Mesenchymal stem cell (in vitro differentiated cells and primary cell): ENCODE results near the gene UNC5C.

ENCODE experiments used
- DNase-seq: peaks from one replicate; pipeline ENCODE4 v3.0.0-alpha.2; 2013
- H2AFZ ChIP-seq: one replicate; pipeline ENCODE4 v1.6.1; 2013; ENCODE audit warnings: low read depth, mild to moderate bottlenecking, control low read depth, inconsistent platforms, low read length, moderate library complexity
- H2AK5ac ChIP-seq: 2 replicates; pipeline ENCODE4 v1.6.1; 2013; ENCODE audit warnings: low read length, moderate library complexity, mild to moderate bottlenecking, inconsistent platforms; ENCODE audit not compliant: severe bottlenecking
- H2BK120ac ChIP-seq: one replicate; pipeline ENCODE4 v1.6.1; 2013; ENCODE audit warnings: low read depth, mild to moderate bottlenecking, inconsistent platforms, low read length, moderate library complexity
- H2BK12ac ChIP-seq, 2 experiments: one replicate each; pipeline ENCODE4 v1.6.1; 2013; ENCODE audit warnings: inconsistent platforms in 2 of 2, low read length in 2 of 2, mild to moderate bottlenecking in 2 of 2, moderate library complexity in 2 of 2, control low read depth in 1 of 2
- H2BK15ac ChIP-seq: one replicate; pipeline ENCODE4 v1.6.1; 2013; ENCODE audit warnings: mild to moderate bottlenecking, low read depth, inconsistent platforms; ENCODE audit not compliant: poor library complexity, severe bottlenecking
- H2BK5ac ChIP-seq: 2 replicates; pipeline ENCODE4 v1.6.1; 2013; ENCODE audit warnings: low read depth, mild to moderate bottlenecking, low read length, control low read depth, inconsistent platforms; ENCODE audit not compliant: poor library complexity, severe bottlenecking
- H3K14ac ChIP-seq, 2 experiments: one replicate each; pipeline ENCODE4 v1.6.1; 2013; ENCODE audit warnings: inconsistent platforms in 2 of 2, low read length in 2 of 2, control low read depth in 1 of 2, mild to moderate bottlenecking in 1 of 2, moderate library complexity in 1 of 2
- H3K18ac ChIP-seq, 2 experiments: one replicate each; pipeline ENCODE4 v1.6.1; 2013; ENCODE audit warnings: inconsistent platforms in 2 of 2, low read length in 2 of 2, control low read depth in 1 of 2, low read depth in 1 of 2, mild to moderate bottlenecking in 1 of 2
- H3K23ac ChIP-seq, 2 experiments: one replicate each; pipeline ENCODE4 v1.6.1; 2013; ENCODE audit warnings: inconsistent platforms in 2 of 2, low read length in 2 of 2, mild to moderate bottlenecking in 2 of 2, moderate library complexity in 2 of 2, control low read depth in 1 of 2
- H3K27ac ChIP-seq: 2 replicates; pipeline ENCODE4 v1.5.1; 2013; ENCODE audit warnings: mild to moderate bottlenecking, moderate library complexity, low read length, control low read depth, inconsistent platforms; ENCODE audit not compliant: poor library complexity, severe bottlenecking
- H3K27me3 ChIP-seq, 2 experiments: 2 replicates each; pipeline versions ENCODE4 v1.6.1 to v1.7.0; 2013; ENCODE audit warnings: low read length in 2 of 2, mild to moderate bottlenecking in 2 of 2, moderate library complexity in 2 of 2, control low read depth in 1 of 2, inconsistent platforms in 1 of 2; ENCODE audit not compliant: control insufficient read depth in 1 of 2, insufficient read depth in 1 of 2
- H3K36me3 ChIP-seq, 2 experiments: 2 replicates each; pipeline versions ENCODE4 v1.6.1 to v1.7.0; 2013; ENCODE audit warnings: low read length in 2 of 2, control low read depth in 1 of 2, inconsistent platforms in 1 of 2, low read depth in 1 of 2, mild to moderate bottlenecking in 1 of 2; ENCODE audit not compliant: insufficient read depth in 2 of 2, control insufficient read depth in 1 of 2
- H3K4ac ChIP-seq, 2 experiments: one replicate each; pipeline ENCODE4 v1.6.1; 2013; ENCODE audit warnings: inconsistent platforms in 2 of 2, low read length in 2 of 2, mild to moderate bottlenecking in 2 of 2, moderate library complexity in 2 of 2, control low read depth in 1 of 2, low read depth in 1 of 2
- H3K4me1 ChIP-seq: 2 replicates; pipeline ENCODE4 v1.6.1; 2013; ENCODE audit warnings: low read depth, low read length, control low read depth; ENCODE audit not compliant: control insufficient read depth, insufficient read depth
- H3K4me2 ChIP-seq: 2 replicates; pipeline ENCODE4 v1.6.1; 2013; ENCODE audit warnings: low read length, mild to moderate bottlenecking, inconsistent platforms; ENCODE audit not compliant: poor library complexity, severe bottlenecking
- H3K4me3 ChIP-seq, 2 experiments: 2 replicates each; pipeline versions ENCODE4 v1.5.1 to v1.7.0; 2013; ENCODE audit warnings: low read length in 2 of 2, mild to moderate bottlenecking in 2 of 2, control low read depth in 1 of 2, low read depth in 1 of 2; ENCODE audit not compliant: insufficient read depth in 1 of 2
- H3K79me1 ChIP-seq: replicated peaks from 2 replicates; pipeline ENCODE4 v1.6.1; 2013; ENCODE audit warnings: mild to moderate bottlenecking, control low read depth, low read length, inconsistent platforms; ENCODE audit not compliant: poor library complexity, severe bottlenecking
- H3K9ac ChIP-seq: 2 replicates; pipeline ENCODE4 v1.7.0; 2013; ENCODE audit warnings: mild to moderate bottlenecking, low read length, moderate library complexity
- H3K9me3 ChIP-seq: 2 replicates; pipeline ENCODE4 v1.7.0; 2013; ENCODE audit warnings: mild to moderate bottlenecking, low read length; ENCODE audit not compliant: control insufficient read depth
- H4K8ac ChIP-seq: one replicate; pipeline ENCODE4 v1.6.1; 2013; ENCODE audit warnings: inconsistent platforms, mild to moderate bottlenecking, low read length, moderate library complexity
- H4K91ac ChIP-seq: one replicate; pipeline ENCODE4 v1.6.1; 2013; ENCODE audit warnings: mild to moderate bottlenecking, low read length, inconsistent platforms
- WGBS: methylation state at CpG from one replicate; pipeline ENCODE4 v1.1.7; 2013; ENCODE audit warnings: mixed read lengths; 5-methylcytosine and 5-hydroxymethylcytosine counted together

Gene UNC5C

GRCh38 chr4:95371476-95372224 lies 177.1 kb downstream of the UNC5C start:
- Histone ChIP-seq H3K9ac (no peak overlapping the region), H2BK5ac (no peak overlapping the region), H2BK120ac (no peak overlapping the region), H4K8ac (no peak overlapping the region), H3K9me3 (no peaks in the 10 kb centered on the region), H3K4me3 (no peak overlapping the region), H3K79me1 (no peaks in the 10 kb centered on the region), H3K4me1 (no peaks in the 10 kb centered on the region), H3K4ac (no peak overlapping the region), H2BK12ac (no peak overlapping the region), H3K27me3 (no peaks in the 10 kb centered on the region), H2AFZ (no peak overlapping the region), H4K91ac (no peak overlapping the region), H3K14ac (no peak overlapping the region), H3K23ac (no peak overlapping the region), H3K4me2 (no peak overlapping the region), H2AK5ac (no peak overlapping the region), H3K27ac (no peak overlapping the region), H2BK15ac (no peak overlapping the region), H3K18ac (no peak overlapping the region), H3K36me3 (no peaks in the 10 kb centered on the region)
- WGBS, result 92% methylated on average over 1 of the region's 3 CpGs
- DNase-seq, result no peak

GRCh38 chr4:95367824-95368223 lies 180.9 kb downstream of the UNC5C start:
- H3K14ac ChIP-seq, result no peak overlapping the region
- no peaks in the 10 kb centered on the region for H3K79me1 ChIP-seq

DNA sequence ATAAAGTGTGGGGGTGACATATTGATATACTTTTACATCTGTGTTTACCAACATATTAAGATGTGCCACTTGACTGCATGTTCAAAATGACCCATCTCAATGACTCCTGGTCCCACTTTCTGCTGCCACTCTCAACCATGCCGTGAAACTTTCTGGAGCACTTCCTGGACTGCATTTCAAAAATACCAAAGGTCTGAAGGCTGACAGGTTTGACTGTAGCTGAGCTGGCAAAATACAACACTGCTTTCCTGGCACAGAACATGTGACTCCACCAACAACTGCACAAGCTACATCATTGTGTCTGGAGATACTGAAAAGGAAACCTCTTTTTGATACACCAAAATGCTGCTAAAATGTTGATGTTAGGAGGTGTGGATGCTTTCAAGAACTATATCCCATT lies 184.8 kb downstream of the UNC5C start:
- Histone ChIP-seq H2AFZ (no peak overlapping the region), H4K8ac (no peak overlapping the region), H3K4ac (no peak overlapping the region), H4K91ac (no peak overlapping the region), H3K79me1 (no peaks in the 10 kb centered on the region), H3K27ac (no peak overlapping the region), H3K23ac (no peak overlapping the region), H2BK12ac (no peak overlapping the region), H3K18ac (no peak overlapping the region), H3K27me3 (no peaks in the 10 kb centered on the region), H3K9ac (no peak overlapping the region), H3K4me2 (no peak overlapping the region), H3K14ac (no peak overlapping the region), H3K9me3 (no peaks in the 10 kb centered on the region), H3K36me3 (no peaks in the 10 kb centered on the region), H2BK120ac (no peak overlapping the region), H2BK5ac (no peak overlapping the region), H3K4me1 (peaks cover 3% of the 10 kb centered on the region), H2AK5ac (no peak overlapping the region), H2BK15ac (no peak overlapping the region), H3K4me3 (no peak overlapping the region)
- WGBS, result 33% methylated on average over 1 of the region's 1 CpG
- DNase-seq, result peak; percentile 17

More at GRCh38 chr4:95367824-95368223, 180.9 kb downstream of the UNC5C start:
- Histone ChIP-seq H2BK15ac (no peak overlapping the region), H3K9ac (no peak overlapping the region), H4K91ac (no peak overlapping the region), H2BK5ac (no peak overlapping the region), H3K4me3 (no peak overlapping the region), H3K4ac (no peak overlapping the region), H3K9me3 (no peaks in the 10 kb centered on the region), H3K27me3 (no peaks in the 10 kb centered on the region), H3K27ac (no peak overlapping the region), H3K4me2 (no peak overlapping the region), H3K23ac (no peak overlapping the region), H2AFZ (no peak overlapping the region), H2BK120ac (no peak overlapping the region), H4K8ac (no peak overlapping the region), H3K4me1 (peaks cover 3% of the 10 kb centered on the region), H2BK12ac (no peak overlapping the region), H2AK5ac (no peak overlapping the region), H3K18ac (no peak overlapping the region), H3K36me3 (no peaks in the 10 kb centered on the region)
- no CpG with 5 or more reads among the region's 2 CpGs for WGBS
- no peak for DNase-seq

DNA sequence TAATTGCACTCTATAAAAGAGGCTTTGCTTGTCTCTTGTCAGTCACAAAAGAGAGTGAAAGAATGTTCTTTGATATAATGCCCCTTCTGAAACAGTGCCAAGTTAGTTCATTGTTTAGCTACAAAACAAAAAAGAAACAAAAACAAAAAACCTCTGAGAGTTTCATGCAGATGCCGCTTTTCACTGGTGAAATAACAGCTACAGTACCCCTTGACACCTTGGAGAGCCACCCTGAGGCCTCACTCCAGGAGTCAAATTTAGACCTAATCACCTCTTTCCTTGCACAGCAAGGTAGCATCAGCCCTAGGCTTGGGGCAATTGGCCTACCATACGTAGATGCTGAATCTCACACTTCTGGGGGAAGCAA lies 185.2 kb downstream of the UNC5C start:
- Histone ChIP-seq H2BK15ac (no peak overlapping the region), H4K91ac (no peak overlapping the region), H3K36me3 (no peaks in the 10 kb centered on the region), H3K4ac (no peak overlapping the region), H3K79me1 (no peaks in the 10 kb centered on the region), H2AK5ac (no peak overlapping the region), H3K14ac (no peak overlapping the region), H3K9me3 (no peaks in the 10 kb centered on the region), H4K8ac (no peak overlapping the region), H3K23ac (peak overlapping the region in 1 of 2 experiments; percentile 70), H3K27me3 (no peaks in the 10 kb centered on the region), H2BK12ac (no peak overlapping the region), H2BK120ac (no peak overlapping the region), H3K27ac (no peak overlapping the region), H3K4me3 (peak overlapping the region in 1 of 2 experiments; percentile 48), H3K18ac (no peak overlapping the region), H3K4me2 (no peak overlapping the region), H3K4me1 (peaks cover 3% of the 10 kb centered on the region), H2BK5ac (no peak overlapping the region), H3K9ac (no peak overlapping the region), H2AFZ (no peak overlapping the region)
- DNase-seq, result no peak
- 89% methylated on average over 1 of the region's 2 CpGs for WGBS
